Coronary artery (tissue), 2 donors: ENCODE measurements around the gene KANSL3.
A peak's percentile ranks its signal among the peaks of the same experiment; 100 is the strongest.

Experiments
- DNase-seq: peaks from one replicate; pipeline ENCODE4 v3.0.0-alpha.2; 2017; ENCODE audit warnings: low spot score
- H3K27ac ChIP-seq, 2 donors: fragments of 200-600 bp; sonication (generic); one replicate each; pipeline ENCODE4 v1.5.1; 2016 to 2019
- H3K4me3 ChIP-seq: fragments of 200-600 bp; sonication (generic); 2 replicates; pipeline ENCODE4 v1.5.1; 2016; ENCODE audit warnings: mild to moderate bottlenecking, moderate library complexity
- TF ChIP-seq, protein P1 (sequence below): fragments of 200-600 bp; sonication (generic); IDR thresholded peaks from one replicate; pipeline ENCODE4 v1.5.1; 2019; ENCODE audit warnings: antibody characterized with exemption

The KANSL3 gene

DNA sequence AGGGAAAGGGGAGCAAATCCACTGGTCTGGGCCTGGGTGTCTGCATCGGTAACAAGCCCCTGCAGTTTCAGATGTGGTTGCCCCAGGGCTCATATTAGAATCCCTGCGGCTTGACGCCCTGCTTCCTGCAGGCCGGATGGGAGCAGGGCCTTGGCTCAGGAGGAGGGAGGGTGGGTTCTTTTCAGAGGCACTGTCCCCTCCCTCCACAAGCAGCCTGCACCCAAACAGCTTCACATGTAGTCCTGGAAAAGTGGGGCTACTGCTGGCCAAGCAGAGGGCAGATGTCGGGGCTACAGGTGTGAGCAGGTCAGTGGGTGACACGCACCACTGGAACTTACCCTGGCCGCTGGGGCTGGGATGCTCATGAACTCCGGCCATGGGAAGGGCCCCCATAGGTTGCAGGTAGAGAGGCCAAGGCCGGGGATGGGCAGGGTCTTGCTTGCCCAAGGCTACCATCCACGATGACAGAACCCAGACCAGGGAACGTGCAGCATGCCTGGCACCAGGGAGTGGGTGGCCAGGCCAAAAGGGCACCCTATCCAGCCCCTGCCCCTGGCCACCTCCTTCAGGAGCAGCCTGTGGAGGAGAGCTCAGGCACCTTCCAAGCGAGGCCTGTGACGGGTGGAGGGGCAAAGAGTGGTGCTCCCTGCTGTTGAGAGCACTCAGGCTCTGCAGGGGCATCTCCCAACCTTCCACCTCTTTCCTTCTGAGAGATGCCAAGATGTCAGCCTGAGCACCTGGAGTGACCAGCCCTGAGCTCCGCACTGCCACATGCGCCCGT, 84.7 kb downstream of the KANSL3 start:
- H3K4me3 ChIP-seq, result no peak overlapping the region
- TF ChIP-seq, protein P1, sequence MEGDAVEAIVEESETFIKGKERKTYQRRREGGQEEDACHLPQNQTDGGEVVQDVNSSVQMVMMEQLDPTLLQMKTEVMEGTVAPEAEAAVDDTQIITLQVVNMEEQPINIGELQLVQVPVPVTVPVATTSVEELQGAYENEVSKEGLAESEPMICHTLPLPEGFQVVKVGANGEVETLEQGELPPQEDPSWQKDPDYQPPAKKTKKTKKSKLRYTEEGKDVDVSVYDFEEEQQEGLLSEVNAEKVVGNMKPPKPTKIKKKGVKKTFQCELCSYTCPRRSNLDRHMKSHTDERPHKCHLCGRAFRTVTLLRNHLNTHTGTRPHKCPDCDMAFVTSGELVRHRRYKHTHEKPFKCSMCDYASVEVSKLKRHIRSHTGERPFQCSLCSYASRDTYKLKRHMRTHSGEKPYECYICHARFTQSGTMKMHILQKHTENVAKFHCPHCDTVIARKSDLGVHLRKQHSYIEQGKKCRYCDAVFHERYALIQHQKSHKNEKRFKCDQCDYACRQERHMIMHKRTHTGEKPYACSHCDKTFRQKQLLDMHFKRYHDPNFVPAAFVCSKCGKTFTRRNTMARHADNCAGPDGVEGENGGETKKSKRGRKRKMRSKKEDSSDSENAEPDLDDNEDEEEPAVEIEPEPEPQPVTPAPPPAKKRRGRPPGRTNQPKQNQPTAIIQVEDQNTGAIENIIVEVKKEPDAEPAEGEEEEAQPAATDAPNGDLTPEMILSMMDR, result no peak

DNA sequence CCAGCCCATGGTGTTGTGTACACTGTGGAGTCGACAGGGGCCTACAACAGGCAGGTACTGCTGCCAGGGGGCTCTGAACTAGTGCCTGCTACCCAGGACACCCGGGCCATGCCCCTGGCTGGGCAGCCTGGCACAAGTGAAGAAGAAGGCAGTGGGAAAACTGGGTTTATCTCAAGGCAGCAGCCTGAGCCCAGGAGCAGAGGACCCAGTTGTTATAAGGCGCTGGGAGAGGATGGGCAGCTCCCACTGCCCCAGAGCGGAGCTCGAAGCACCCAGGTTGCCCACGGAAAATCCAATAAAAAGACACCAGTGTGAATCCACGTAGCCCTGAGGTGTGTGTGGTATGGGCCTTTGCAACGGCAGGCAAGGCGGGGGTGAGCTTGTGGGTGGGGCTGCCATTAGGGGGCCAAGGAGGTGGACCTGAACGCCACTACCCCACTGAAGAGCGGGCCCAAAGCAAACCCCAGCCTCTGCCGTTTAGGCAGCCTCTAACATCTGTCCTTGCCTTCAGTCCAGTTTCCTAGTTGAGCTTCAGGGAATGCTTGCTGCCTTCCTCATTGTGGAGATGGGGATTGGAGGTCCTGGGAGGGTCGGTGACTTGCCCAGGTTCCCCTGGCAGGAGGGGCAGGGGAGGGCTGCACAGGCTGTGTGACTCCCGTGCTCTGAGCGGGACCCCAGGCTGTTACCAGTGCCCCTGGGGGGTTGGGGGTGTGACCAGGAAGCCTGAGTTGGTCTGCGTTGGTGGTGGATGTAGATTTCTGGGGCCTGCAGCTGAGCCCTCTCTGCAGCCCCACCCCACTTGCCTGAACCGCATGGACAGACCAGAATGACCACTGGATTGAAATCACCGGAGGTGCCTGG, 85.6 kb downstream of the KANSL3 start:
- Histone ChIP-seq H3K27ac (no peak overlapping the region), H3K4me3 (no peak overlapping the region)
- peak; percentile 72 for DNase-seq
- TF ChIP-seq, protein P1, result no peak

More for the DNA sequence above, 84.7 kb downstream of the KANSL3 start:
- peak; percentile 72 for DNase-seq
- no peak overlapping the region for H3K27ac ChIP-seq

DNA sequence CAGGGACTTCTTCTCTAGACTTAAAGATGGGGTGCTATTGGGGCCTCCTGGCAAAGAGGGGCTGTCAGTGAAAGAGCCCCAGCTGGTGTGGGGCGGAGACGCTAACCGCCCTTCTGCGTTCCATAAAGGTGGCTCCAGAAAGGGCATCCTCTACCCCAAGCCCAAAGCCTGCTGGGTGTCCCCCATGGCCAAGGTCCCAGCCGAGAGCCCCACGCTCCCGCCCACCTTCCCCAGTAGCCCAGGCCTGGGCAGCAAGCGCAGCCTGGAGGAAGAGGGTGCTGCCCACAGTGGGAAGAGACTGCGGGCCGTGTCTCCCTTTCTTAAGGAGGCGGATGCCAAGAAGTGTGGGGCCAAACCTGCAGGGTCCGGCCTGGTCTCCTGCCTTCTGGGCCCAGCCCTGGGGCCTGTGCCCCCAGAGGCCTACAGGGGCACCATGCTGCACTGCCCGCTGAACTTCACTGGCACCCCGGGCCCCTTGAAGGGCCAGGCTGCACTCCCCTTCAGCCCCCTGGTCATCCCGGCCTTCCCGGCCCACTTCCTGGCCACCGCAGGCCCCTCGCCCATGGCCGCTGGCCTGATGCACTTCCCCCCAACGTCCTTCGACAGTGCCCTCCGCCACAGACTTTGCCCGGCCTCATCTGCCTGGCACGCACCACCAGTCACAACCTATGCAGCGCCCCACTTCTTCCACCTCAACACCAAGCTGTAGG, 86.4 kb downstream of the KANSL3 start:
- no peak overlapping the region for H3K27ac ChIP-seq
- H3K4me3 ChIP-seq, result no peak overlapping the region
- DNase-seq, result peak; percentile 56
- TF ChIP-seq, protein P1, result no peak

DNA sequence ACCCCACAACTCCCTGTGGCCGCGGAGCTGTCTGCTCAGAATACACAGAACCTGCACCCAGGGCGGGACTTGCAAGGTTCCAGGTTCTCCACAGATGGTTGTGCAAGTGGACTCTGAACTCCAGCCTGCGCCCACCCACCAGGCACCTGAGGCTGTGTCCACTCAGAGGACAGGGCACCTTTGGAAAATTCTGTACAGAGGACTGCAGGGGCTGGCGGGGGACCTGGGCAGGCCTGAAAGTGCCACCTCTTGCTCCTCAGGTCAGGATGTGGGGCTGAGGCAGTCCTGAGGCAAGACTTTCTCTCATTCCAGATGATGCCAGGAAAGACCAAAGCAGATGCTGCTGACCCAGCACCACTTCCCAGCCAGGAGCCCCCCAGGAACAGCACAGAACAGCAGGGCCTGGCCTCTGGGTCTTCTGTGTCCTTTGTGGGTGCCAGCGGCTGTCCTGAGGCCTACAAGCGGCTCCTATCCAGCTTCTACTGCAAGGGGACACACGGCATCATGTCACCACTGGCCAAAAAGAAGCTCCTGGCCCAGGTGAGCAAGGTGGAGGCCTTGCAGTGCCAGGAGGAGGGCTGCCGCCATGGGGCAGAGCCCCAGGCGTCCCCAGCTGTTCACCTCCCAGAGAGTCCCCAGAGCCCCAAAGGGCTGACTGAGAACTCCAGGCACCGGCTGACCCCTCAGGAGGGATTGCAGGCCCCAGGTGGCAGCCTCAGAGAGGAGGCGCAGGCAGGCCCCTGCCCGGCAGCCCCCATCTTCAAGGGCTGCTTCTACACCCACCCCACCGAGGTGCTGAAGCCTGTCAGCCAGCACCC, 87.1 kb downstream of the KANSL3 start:
- Histone ChIP-seq H3K4me3 (no peak overlapping the region), H3K27ac (no peak overlapping the region)
- TF ChIP-seq, protein P1, result no peak
- no peak for DNase-seq

DNA sequence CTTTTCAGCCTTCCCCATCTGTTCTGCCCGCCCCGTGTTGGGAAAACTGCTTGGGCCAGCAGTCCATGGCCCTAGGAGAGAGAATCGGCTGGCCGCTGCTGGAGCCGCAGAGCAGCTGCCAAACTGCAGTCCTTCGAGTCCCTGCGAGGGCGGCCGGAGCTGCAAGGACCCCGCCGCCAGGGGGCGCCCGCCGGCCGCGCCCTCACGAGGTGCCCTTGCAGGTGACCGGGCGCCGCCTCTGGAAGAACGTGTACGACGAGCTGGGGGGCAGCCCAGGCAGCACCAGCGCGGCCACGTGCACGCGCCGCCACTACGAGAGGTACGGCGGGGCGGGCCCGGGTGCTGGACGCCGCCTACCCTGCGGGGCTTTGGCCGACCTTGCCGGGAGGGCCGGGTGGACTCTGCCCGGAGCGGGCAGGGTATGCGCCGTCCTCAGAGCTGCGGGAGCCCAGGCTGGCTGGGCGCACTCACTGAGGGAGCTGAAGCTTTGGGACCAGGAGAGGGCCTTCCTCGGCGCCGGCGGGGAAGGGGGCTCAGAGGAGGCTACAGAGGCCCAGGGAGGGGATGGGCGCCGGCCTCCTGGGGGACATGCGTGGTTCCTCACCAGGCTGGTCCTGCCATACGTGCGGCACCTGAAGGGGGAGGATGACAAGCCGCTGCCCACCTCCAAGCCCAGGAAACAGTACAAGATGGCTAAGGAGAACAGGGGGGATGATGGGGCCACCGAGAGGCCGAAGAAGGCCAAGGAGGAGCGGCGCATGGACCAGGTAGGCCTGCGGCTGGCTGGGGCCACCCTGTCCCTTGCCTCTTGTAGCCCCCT, 87.9 kb downstream of the KANSL3 start:
- Histone ChIP-seq H3K27ac (peak overlapping the region in 1 of 2 donors; percentile 53), H3K4me3 (no peak overlapping the region)
- peak; percentile 69 for DNase-seq
- TF ChIP-seq, protein P1, result no peak

DNA sequence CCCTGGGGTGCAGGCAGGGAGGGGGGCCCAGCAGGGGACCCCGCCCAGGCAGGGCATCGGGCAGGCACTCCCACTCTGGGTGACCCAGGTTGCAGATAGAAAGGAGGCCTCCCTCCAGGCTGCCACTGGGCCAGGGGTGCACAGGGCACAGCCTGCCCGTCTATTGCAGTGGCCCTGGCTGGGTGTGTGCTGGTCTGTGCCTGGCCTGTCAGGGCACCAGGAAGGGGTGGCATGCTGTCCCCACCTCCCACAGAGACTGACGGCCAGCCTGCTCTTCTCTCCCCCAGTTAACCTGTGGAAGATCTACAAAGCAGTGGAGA, 88.7 kb downstream of the KANSL3 start:
- Histone ChIP-seq H3K27ac (peak overlapping the region in 1 of 2 donors; percentile 53), H3K4me3 (no peak overlapping the region)
- DNase-seq, result no peak
- TF ChIP-seq, protein P1, result no peak
